GM19463 (cell line): Measurements from ENCODE around the gene NKX1-2.
A peak's percentile ranks its signal among the peaks of the same experiment; 100 is the strongest.
"Not testable (repeated sequence)": the region's sequence is repeated elsewhere in the genome, so short reads cannot be mapped to it uniquely, and the experiment has no call there.

Experiments used
- ATAC-seq: cut with Tn5 transposase; IDR thresholded peaks from one replicate; pipeline ENCODE4 v1.9.1; 2021; ENCODE audit warnings: mild to moderate bottlenecking, moderate library complexity; ENCODE audit not compliant: unreplicated experiment

The NKX1-2 gene

DNA sequence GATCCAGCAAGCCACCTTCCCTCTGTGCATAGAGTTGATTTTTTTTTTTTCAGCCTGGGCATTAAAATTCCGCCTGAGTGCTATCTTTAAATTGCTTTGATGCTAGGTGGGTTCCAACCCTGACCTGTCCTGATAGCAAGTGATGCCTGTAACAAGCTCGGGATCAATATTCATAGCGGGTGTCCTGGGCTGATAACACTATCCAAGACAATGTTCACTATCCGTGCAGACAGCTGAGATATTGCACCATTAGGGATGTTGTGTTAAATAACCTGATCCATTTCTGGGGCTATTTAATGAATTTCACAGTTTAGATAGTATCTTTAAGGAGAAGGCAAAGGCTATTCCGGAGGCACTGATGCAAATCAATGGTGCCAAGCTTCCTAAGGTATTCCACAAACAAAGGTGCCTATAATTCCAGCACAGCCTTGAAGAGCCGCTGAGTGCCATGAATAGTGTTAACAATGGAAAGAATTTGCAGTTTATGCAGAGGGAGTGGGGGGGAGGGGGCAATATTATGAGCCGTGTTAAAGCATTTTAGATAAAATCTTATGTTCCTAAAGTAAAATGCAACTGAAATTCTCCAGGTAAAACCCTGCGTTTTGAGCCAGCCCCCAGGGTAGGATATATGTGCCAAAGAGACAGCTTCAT lies 4.2 kb upstream of the NKX1-2 start:
- ATAC-seq = no peak

DNA sequence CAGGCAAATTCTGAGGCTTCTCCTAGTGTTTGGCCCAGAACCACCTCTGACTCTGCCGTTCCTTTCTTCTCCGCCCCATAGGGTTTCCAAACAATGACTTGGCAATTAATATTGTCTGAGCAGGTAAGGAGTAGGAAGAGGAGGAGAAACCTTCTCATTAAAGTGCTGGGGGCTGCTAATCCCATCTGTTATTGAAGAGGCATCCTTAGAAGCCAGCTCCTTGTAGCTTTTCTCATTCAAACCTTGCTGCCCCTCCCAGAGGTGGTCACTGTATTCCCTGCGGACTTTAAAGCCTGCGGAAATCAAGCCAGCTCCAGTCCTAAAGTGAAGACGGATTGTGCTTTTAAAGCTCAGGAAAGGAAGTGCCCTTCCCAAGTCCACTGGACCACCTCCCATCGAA lies 1.4 kb upstream of the NKX1-2 start:
- ATAC-seq = no peak

DNA sequence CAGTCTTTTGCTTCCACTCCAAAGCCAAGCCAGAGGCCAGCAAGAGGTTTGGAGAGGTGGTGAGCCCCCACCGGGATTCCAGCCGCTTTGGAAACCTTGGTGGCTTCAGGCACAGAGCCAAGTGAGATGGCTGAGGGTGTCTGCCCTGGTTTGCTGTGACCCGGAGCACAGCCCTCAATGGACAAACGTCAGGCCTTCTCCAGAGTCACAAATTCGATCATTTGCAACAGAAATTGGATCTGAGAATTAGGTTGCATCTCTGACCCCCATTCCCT lies 885 bp upstream of the NKX1-2 start:
- no peak for ATAC-seq

DNA sequence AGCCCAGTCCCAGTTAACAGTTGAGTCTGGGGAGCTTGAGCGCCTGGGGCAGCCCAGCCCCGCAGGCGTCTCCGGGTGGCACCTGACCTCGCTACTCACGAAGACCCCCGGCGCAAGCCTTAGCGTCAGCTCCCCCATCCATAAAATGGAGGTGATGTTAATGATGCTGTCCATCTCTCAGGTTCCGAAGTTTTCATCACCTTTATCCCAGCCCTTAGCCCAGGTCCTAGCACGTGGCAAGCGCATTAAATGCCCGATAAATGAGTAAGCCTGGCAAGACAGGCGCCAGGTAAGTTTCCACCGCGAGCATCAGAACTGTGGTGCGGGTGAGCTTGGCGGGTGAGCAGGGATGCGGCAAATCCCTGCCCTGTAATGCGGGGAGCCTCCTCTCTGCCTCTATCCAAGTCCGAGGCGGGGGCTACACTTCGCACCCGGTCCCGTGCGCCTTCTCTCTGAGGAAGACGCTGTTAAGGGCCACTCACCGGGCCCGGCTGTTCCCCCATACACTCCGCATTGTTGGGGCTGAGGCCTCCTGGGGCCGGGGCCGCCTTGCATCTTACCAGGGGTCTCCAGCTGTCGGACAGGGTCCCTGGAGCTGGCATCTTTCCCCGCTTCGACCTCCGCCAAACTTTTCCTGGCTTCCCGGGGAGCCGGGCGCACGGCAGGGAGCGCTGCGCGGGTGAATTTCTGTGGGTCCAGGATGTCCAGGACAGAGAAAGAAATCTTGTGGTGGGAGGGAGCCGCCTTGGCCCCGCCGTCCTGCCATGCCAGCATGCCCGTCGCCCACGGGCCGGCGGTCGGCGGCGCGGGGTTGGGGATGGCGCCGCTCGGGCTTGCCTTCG lies 444 bp downstream of the NKX1-2 start:
- no peak for ATAC-seq

DNA sequence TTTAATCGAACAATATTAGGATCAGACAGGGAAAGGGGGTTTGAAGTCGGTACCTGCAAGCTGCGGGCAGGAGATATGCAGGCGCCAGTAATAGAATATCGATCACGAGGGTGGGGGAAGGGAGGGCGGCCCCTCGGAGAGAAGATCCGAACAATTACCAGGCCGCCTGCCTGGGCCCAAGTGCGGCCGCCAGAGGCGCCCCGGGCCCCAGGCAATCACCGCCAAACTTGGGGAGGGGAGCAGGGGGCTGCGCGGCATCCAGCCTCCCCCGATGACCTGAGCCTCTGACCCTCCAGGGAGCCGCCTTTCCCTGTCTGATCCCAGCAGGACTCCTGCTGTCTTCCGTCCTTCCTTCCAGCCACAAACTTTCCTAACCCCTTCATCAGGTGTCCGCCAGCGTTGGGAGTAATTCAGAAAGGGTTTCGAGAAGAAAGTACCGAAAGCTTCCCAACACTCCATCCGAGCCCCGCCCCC lies 1.1 kb downstream of the NKX1-2 start:
- ATAC-seq = no peak

DNA sequence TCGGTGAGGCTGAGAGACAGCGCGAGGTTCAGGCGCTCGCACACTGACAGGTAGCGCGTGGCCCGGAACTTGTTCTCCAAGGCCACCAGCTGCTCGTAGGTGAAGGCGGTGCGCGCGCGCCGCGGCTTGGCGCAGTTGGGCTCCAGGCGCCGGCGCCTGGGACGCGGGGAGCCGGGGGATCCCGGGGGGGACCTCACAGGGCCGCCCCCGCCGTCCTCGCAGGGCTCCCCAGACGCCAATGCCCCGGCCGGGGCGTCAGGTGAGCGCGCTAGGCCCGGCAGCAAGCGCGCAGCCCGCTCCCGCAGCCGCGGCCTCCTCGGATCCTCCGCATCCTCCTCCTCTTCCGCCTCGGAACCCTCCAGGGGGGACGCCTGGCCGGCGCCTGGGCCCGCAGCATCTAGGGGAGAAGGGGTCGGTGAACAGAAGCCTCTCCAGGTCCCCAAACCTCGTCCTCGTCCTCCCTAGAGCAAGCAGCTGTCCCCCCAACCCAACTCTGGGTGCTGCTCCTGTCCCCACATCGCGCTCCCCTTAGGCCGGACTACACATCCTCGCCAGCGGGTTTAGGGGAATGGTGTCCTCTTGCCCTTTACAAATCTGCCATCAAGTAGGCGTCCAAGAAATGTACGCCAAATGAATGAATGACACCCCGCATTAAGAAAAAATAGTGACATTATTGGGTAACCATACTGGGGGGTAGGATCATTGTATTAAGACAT lies 1.9 kb downstream of the NKX1-2 start:
- ATAC-seq = no peak

DNA sequence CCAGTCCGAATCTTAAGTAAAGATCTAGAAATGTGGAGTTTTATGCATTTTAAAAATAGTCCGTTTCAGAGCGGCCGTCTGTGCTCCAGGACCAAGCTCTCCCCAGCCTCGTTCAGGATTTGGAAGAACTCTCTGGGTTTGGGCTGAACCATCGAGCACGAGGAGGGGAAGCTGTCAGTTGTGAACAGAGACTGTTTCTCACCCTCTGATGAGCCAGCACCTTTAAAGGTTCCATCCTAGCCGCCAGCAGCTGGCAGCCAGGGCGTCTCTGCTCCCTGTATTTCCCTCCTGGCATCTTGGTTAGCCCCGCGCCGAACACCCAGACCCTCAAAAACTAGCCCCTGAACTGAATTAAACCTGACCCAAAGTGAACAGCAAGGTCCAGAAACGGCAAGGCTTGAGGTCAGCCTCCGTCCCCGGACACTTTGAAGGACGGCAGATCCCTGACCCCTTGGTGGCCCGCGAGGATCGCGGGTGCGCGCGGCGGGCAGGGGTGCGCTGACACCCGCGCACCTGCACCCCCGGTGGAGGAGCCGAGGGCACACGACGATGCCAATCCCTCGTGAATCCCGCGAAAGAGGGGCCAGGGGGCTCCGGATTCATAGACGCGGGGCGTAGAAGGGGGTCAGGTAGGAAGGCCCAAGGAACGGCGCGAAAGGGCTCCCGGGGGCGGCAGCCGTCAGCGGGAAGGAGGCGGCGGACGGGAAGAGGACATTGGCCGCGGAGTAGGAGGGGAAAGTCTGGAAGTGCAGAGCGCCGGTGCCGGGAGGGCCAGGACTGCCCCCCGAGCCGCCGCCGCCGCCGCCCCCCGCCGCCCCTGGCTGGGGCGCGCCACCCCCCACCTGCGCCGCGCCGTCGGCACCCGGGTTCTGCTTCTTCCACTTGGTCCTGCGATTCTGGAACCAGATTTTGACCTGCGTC lies 2.7 kb downstream of the NKX1-2 start:
- no peak for ATAC-seq

DNA sequence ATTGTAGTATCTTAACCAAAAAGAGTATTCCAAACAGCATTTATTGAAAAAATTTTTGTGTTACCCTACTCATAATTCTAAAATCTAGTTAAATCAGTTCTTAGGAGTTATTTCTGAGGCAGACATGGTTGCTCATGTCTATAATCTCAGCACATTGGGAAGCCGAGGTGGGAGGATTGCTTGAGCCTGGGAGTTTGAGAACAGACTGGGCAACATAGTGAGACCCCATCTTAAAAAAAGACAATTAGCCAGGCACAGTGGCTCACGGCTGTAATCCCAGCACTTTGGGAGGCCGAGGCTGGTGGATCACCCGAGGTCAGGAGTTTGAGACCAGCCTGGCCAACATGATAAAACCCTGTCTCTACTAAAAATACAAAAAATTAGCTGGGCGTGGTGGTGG lies 8.1 kb downstream of the NKX1-2 start:
- ATAC-seq = not testable (repeated sequence)

DNA sequence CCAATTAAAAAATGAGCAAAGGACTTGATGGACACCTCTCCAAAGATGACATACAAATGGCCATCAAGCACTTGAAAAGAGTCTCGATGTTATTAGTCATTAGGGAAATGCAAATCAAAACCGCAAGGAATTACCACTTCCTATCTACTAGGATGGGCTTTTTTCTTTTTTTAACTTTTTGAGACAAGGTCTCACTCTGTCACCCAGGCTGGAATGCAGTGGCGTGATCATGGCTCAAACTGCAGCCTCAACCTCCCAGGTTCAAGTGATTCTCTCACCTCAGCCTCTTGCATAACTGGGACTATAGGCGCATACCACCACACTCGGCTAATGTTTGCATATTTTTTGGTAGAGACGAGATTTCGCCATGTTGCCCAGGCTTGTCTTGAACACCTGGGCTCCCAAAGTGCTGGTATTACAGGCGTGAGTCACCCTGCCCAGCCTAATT lies 13.6 kb downstream of the NKX1-2 start:
- peak; percentile 72 for ATAC-seq

DNA sequence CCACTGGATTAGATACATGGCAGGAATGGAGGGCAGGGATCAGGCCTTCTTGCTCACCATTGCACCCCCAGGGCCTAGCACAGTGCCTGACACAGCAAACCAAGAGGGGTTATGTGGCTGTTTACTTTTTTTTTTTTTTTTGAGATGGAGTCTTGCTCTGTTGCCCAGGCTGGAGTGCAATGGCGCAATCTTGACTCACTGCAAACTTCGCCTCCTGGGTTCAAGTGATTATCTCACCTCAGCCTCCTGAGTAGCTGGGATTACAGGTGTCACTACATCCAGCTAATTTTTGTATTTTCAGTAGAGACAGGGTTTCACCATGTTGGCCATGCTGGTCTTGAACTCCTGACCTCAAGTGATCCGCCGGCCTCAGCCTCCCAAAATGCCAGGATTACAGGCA lies 14.2 kb downstream of the NKX1-2 start:
- not testable (repeated sequence) for ATAC-seq

DNA sequence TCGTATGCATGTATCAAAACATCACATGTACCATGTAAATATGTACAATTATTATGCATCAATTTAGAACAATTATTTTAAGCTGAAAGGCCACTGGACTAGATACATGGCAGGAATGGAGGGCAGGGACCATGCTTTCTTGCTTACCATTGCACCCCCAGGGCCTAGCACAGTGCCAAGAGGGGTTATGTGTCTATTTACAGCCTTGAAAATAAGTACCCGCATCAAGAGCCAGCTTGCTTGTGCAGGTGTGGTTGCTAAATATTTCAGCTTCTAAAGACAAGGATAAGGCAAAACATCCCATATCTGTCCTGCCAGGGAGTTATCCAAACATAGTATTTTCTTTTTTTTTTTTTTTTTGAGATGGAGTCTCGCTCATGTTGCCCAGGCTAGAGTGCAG lies 16.4 kb downstream of the NKX1-2 start:
- no peak for ATAC-seq

DNA sequence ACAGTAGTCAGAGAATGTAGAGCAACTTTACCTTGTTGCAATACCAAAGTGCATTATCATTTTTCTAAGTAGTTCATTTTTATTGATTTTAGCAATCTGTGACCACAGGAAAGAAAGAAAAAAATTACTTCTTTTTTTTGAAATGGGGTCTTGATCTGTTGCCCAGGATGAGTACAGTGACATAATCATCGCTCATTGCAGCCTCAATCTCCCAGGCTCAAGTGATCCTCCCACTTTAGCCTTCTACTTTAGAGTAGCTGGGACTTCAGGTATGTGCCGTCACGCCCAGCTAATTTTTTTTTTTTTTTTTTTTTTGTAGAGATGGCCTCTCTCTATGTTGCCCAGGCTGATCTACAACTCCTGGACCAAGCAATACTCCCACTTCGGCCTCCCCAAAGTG lies 19.8 kb downstream of the NKX1-2 start:
- no peak for ATAC-seq

DNA sequence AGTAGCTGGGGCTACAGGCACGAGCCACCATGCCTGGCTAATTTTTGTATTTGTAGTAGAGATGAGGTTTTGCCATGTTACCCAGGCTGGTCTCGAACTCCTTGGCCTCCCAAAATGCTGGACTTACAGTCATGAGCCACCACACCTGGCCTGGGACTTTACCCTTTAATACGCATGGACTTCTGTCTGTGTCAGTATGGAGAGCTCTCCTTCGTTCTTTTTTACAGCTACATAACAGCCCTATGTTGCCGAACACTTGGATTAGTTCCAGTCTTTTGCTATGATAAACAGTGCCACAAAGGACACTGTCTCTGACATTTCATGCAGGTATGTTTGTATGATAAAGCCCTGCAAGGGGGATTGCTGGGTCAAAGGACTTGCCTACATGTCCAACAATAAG lies 20.3 kb downstream of the NKX1-2 start:
- no peak for ATAC-seq

DNA sequence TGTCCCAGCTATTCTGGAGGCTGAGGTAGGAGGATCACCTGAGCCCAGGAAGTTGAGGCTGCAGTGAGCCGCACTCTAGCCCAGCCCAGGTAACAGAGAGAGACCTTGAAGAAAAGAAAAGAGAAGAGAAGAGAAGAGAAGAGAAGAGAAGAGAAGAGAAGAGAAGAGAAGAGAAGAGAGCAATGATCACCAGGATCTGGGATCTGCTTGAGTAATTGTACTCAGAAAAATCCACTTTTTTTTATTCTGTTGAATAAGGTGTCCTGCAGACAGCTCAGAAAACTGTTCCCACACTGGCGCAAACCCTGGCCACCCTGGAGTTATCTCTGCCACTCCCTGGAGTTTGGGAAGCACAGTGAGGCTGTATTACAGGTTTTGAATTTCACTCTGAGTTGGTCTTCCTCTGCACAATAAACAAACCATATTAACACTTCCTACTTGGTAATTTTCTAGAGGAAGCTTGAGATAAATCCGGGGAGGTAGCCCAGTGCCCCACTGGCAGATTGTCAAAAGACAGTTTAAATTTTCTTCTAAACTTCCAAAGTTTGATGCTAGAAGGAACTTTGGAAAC lies 21.5 kb downstream of the NKX1-2 start:
- no peak for ATAC-seq

DNA sequence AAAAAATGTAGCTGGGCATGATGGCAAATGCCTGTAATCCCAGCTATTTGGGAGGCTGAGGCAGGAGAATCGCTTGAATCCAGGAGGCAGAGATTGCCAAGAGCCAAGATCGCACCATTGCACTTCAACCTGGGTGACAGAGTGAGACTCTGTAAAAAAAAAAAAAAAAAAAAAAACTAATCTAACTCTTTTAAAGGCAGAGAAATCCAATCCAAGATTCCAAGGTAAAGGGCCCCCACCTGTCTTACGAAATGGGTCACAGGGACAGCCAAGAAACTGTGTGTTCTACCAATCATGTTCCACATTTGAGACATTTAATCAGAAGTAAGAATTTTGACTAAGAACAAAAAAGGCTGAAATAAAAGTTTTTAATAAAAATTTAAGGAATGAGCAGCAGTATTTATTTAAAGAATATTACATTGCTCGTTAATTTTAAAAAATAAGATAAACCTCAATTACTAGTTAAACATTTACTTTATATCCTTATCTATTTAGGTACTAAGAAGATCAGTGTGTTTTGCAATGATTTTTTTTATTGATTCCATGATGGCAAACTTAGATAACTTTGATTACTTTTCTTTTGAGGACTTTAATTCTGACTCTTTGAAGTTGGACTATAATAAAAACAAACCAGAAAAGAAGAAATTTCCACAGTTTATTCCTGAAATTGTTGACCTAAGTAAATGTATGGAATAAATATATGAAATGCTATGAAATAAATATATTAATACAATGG lies 24.4 kb downstream of the NKX1-2 start:
- no peak for ATAC-seq

DNA sequence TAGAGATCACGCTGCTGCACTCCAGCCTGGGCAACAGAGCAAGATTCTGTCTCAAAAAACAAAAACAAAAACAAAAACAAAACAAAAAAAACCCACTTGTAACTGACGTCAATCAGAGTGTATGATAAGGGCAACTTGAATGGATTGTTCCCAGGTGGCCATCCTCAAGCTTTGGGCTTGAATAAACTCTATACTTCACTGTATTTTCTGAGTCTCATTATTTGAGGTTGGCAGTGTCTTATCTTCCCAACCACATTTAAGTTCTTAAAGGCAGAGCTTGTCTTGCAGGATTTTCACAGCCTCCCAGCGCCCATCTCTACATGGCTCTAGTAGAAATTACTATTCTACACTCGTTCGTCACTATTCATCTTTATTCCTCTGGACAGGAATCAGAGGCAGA lies 26.0 kb downstream of the NKX1-2 start:
- no peak for ATAC-seq

DNA sequence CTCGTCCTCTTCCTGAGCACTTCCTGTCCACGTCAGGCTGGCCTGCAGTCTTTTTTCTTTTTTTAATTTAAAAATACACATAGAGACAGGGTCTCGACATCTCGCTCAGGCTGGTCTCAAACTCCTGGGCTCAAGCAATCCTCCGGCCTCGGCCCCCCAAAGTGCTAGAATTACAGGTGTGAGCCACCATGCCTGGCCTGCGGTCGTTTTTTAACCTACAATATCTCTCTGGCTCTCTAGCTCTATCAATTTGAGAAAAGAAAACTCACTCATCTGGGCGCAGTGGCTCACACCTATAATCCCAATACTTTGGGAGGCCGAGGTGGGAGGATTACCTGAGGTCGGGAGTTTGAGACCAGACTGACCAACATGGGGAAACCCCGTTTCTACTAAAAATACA lies 27.1 kb downstream of the NKX1-2 start:
- no peak for ATAC-seq

DNA sequence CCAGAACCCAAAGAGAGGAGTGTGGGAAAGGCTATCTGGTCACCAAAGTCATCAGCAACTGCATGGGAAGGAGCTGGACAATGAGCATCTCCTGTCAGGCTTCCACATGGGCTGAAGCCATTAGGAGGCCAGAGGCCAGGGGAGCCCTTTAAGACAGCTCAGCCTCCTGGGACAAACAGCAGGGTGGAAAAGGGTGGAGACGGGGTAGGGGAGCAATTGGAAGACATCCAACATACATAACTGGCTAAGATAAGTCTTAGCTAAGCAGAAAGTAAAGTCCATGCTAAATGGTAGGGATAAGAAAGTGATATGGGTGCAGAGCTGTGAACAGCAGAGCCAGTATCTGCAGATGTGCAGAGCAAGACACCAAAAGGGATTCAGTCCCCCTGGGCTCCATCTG lies 29.6 kb downstream of the NKX1-2 start:
- ATAC-seq = no peak

DNA sequence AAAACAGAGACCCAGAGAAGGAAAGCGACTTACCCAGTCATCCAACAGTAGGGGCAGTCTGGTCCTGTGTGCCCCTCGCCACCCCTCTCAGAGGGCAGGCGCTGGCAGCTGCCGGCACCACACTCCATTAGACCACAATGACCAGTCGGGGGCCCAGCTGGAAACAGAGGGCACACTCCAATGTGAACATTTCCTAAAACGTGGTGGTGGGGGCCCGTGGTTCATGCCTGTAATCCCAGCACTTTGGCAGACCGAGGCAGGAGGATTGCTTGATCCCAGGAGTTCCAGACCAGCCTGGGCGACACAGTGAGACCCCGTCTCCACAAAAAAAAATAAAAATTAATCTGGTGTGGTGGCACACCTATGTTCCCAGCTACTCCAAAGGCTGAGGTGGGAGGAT lies 30.2 kb downstream of the NKX1-2 start:
- no peak for ATAC-seq
